Activated CD4-positive, alpha-beta T cell treated with anti-CD3 and anti-CD28 coated beads for 4 hours (primary cell): ENCODE results near the gene HOXD13.

Experiments used
- DNase-seq, 2 donors: peaks; one replicate each; pipeline ENCODE4 v3.0.0-alpha.2; 2020

HOXD13 gene

DNA sequence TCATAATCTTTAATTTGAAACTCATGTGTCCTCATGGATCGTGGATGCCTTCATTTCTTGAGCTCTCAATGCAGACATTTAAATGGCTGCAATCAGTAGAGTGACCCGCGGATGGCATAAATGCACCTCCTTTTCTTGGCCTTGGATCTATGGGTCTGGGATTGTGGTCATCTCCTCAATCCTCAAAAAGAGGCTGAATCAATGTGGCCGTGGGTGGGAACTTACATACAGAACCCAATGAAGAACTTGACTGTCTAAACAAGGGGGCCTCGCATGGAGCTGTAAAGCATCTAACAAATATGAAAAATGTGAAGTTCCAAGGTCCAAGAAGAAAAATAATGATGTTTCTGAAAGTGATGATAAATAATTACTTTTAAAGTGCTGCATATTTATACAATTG, 2.9 kb downstream of the HOXD13 start:
- DNase-seq: no peak

DNA sequence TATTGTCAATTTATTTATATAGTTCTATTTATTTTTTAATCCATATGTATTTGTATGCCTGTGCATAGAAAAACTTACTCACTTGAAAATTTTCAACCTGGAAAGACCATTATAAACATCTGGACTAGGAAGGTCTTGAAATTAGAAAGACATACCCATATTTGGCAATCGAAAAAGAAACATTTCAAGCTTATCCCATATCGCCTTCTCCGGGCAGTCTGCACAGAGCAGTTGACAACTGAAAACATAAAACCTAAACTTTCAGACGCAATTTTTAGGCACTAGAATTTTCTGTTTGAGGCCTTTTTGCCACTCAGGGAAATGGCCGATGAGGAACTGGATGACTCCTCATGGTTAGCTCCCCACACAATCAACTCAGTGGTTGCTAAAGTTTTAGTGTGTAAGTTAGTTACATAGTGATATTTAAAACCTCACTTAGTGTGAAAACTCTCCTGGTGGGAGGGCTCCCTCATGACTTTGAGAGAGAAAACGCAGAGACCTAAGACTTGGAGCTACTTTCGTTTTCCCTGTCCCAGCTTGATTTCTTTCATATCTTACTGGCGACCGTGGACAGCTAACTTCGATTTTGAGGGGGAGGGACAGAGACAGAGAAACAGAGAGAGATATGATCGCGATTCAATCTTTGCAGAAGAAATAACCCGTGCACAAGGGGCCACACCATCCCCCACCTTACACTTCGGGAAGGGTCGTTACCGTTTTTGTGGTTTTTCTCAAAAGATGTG, 3.9 kb downstream of the HOXD13 start:
- DNase-seq: no peak

DNA sequence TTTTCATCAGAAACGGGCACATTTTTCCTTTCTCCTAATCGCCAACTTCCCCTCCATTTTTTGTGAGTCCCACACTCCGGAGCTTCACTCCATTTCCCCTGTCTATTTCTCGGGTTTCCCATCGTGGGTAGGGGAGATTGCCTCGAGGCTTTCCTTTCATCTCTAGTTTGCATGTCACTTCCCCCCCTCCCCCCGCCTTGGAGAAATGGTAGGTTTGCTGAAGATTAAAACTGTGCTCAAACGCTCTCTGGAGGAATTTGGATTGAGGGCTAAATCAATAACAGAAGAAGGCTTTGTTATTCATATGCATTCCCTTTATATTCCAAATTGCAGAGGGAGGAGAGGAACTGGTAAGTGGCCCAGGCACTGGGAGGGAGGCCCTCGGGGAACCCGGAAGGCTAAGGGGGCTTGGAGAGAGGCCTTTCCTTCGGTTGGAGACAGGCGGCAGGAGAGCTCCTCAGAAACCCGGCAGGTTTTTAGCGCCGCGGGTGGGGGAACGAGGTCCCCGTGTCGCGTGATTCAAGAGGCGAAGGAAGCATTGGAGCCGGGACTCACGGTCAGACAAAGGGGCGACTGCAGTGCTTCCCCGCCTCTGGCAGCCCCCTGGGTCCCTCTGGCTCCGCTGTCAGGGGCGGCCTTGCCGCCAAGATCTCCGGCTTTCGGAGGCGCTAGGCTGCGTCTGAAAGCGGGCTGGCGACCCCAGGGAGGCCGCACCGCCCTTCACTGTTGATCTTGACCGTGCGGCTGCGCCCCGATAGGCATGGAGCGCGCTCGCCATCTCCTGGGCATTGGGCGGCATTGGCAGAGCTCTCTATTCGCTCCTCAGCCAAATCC, 4.7 kb downstream of the HOXD13 start:
- DNase-seq: peak; percentile 36 to 50

GRCh38 chr2:176097820-176098365, 5.4 kb downstream of the HOXD13 start:
- no peak for DNase-seq

DNA sequence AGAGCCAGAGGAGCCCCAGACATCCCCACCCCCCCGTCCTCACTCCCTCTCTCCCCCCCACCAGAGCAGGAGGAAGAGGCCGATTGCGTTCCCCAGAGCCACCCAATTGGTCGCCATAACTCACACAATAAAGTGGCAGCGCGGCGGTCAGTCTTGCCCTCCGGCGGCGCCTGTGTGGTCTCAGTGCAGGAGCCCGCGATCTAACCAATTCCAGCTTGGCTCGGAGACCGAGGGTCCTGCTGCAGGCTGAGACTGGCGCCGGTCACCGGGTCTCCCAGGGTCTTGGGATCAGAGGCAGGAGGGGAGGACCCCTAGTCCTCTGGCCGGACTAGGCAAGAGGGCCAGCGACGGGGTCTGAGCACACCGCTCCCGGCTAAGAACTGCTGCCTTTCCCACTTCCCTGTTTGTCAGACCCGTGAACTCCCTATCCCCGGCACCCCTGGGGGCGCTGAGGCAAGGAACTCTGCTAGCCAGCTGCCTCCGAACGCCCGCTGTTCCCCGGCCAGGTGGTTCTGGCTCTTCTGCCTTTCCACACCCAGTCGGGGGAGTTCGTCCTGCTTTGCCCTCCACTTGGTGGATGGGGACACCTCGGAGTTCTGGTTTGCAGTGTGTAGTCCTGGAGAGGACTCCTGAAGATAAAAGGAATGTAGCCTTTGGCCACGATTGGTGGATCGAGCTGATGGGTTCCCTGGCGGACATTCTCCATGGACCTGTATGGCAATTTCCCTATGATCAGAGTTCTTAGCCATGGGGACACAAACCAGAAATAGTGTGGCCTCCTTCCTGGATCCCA, 6.0 kb downstream of the HOXD13 start:
- DNase-seq: no peak

DNA sequence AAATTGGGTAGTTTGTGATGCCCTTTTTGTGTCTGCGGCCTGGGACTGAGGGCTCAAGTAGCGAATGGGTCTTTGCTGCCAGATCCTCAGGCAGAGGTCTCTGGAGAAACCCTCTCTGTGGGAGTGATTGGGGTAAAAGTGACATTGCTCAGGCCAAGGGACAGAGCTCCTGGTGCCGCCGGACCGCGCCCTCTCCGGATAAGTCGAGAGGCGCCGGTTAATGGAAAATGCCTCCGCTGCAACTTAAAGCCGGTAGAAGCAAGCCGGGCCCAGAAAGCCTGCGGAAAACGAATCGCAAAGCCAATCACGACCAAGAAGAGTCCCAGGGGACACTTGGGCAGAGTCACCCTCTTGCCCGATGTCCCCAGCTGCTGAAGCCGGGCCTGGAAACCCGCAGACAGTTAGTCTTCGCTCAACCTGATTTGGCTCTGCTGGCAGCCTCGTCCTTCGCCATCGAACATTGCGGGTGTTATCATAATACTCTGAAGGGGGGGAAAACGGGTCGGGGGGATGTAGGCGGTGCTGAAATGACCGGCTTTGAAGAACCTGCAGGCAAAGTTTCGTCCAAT, 6.7 kb downstream of the HOXD13 start:
- no peak for DNase-seq

- DNase-seq: no peak
These were observed 7.4 kb downstream of the HOXD13 start, which contains the start of gene HOXD12 for GRCh38 chr2:176099728-176100546. Gene HOXD12 (plus strand): TSS chr2:176099795. CDS start chr2:176099802, 7 bp downstream.

DNA sequence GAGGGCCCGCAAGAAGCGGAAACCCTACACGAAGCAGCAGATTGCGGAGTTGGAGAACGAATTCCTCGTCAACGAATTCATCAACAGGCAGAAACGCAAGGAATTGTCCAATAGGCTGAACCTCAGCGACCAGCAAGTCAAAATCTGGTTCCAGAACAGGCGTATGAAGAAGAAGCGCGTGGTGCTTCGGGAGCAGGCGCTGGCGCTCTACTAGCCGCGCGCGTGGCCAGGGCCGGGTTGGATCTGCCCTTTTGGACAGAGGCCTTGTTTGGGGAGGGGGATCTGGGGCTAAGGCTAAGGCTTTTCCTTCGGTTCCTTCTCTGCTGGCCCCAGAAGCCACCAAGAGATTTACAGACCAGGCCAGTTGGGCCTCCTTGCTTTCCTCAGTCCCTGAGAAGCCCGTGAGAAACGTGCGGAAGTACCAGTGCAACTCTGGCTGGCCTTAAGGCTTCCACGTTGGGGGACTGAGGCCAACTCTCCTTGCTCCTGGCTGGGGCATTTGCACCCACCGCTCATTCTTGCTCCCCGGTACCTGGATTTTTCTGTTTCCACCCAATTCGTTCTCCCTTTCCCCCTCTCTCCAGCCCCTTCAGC, 8.1 kb downstream of the HOXD13 start:
- no peak for DNase-seq

GRCh38 chr2:176101216-176101830, 8.8 kb downstream of the HOXD13 start:
- DNase-seq: no peak

- DNase-seq: no peak
These were observed 9.3 kb downstream of the HOXD13 start for GRCh38 chr2:176101842-176102241.

DNA sequence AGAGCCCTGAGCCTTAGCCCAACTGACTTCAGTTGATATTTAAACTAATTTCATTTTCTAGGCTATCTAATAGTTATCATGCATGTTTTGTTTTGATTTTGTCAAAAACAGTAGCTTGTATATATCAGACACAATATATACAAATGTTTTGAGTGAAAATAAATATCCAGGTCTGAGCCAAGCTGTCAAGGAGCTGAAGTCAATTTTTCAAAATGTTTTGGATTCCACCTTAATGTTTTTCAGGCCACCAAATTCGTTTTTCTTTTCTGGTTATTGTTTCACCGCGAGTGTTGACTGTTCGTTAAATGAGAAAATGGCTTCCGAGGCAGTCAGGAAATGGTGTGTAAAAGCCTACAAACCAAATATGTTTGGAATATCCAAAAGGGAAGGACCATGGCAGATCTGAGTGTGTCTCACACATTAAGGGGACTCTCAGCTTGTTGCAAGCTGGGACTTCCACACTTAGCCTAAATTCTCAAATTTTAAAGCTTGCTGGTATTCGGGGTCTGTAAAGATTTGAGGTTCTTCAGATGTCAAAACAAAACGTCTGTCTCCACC, 9.9 kb downstream of the HOXD13 start:
- DNase-seq: no peak

GRCh38 chr2:176103194-176103593, 10.7 kb downstream of the HOXD13 start:
- no peak for DNase-seq

DNA sequence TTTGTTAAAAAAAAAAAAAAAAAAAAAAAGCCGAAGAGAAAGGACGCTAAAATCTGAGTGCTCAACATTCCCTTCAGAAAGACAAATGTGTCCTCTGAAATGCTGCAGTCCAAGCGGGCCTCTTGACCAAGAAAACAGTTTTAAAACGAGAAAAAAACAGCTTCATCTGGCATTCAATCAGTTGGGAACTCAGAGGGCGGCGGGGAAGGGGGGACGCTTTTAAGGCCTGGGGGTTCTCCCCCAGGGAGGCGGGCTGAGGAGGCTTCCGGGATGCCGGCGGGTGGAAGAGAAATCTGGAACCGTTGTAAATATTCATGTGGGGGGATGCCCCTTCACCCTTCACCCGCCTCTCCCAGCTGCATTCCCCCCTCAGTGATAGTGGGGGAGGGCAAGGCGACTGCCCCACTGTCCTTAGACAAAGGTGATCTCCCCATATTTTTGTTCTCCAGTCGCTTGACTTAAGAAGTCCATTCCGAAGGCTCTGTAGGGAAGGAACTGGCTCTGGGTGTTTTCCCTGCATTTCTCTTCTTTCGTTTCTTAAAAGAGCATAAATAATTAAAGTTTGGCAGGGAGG, 11.3 kb downstream of the HOXD13 start:
- no peak for DNase-seq

DNA sequence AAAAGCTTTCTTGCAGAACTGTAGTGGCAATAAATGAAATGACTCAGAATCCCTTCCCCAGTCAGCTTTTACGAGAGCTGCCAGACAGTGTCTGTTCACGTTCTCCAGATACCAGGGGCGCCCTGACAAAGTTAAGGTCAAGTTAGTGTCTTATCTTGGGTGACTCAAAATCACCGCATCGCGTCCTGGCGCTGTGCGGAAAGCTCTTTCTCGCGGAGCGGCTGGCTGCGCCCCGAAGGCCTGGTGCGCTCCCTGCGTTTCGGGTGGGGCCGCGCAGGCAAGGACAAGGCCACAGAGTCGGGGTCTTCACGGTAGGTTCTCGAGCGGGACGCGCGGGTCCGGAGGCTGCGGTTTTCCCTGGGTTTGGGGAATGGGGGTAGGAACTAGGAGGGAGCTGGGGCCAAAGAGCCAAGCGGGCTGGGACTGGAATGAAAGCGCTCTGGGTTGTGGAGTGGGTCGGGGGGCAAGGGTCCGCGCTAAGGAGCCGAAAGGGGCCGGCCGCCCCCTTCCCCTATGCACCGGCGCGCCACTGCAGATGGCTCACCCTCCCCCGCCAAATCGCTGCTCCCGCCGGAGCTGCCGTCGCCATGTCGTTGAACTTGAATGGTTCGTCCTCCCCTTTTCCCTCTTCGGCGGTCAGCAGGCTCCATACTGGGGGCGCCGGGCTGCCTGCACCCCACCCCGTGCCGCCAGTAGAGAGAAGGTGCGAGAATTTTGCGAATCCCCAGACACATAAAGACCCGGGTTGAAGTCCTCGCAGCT, 12.0 kb downstream of the HOXD13 start:
- no peak for DNase-seq

DNA sequence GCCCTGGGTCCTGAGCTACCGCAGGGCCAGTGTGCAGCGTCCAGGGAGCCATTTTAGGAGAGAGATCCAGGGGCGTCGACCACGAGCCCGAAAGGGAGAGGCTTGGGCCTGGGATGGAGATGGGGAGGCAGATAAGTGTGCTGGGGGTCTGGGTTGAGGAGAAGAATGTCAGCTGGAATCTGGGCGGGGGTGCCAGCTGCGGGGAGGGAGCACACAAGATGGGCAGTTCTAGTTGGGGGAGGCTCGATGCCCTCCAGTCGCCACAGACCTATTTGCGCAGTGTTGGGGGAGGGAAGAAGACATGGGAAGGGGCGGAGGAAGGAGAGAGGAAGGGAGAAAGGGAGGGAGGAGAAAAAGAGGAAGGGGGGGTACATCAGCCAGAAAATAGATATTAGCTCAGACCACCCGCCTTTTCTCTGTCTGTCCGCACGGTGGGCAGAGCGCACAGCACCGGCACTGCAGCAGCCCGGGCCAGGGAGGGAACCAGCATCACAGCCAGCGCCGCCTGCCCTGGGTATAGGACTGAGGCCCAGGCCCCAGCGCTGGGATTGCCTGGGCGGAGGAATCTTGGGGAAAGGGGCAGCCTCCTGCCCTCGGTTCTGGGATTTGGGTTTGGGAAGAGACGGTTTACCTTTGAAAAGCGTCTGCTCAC, 12.7 kb downstream of the HOXD13 start:
- no peak for DNase-seq

GRCh38 chr2:176105730-176106580, 13.4 kb downstream of the HOXD13 start:
- DNase-seq: no peak

DNA sequence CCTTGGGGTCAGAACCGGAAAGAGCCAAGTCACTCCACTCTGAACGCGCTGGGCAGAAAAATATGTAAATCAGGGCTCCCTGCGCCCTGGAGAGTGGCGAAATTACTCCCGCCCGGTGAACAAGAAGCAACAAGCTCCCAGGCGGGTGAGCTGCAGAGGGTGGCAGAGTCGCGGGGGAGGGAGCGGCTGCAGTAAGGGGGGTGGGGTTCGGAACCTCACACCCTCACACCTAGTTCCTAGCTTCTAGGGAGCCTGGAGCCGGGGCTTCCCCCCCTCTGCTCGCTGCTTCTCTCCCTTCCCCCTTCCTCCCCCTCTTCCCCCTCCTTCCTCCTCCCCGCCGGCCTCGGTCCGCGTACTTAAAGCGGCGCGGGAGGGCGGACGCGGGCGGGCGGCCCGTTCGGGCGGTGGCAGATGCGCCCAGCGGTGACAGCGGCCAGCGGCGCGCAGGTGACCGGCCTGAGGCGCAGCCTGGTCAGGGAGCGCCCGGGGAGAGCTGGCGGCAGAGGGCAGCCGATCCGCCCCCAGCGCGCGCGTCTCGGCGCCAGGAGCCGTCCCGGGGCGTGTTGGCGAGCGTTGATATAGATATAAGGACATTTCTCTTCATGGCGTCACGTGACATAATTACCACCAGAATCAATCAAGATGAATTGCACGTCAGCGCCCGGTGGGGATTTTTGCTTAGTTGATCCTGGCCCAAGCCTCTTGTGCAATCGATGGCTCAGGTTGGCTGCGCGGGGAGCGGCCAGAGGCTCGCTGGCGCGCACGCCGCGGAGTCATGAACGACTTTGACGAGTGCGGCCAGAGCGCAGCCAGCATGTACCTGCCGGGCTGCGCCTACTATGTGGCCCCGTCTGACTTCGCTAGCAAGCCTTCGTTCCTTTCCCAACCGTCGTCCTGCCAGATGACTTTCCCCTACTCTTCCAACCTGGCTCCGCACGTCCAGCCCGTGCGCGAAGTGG, 14.3 kb downstream of the HOXD13 start, which contains the start of gene HOXD11:
Gene HOXD11 (plus strand): TSS at position 700 of the 959 bp plus-strand sequence. CDS start 76 bp downstream, at position 776.
- DNase-seq: no peak
